Limb (tissue), 2 donors: ENCODE data around the gene PDCD7.
"Not testable (repeated sequence)": the region's sequence is repeated elsewhere in the genome, so short reads cannot be mapped to it uniquely, and the experiment has no call there.

Experiments used
- DNase-seq, 2 donors: peaks; one replicate each; pipeline ENCODE4 v3.0.0-alpha.2; 2016; ENCODE audit errors: extremely low spot score in 2 of 2

PDCD7 gene

GRCh38 chr15:65091946-65092770 lies 41.5 kb downstream of the PDCD7 start:
- no peak for DNase-seq

- DNase-seq = no peak
Observed at GRCh38 chr15:65089206-65089824, 44.3 kb downstream of the PDCD7 start.

- no peak for DNase-seq
Observed at GRCh38 chr15:65088643-65089021, 45.0 kb downstream of the PDCD7 start.

GRCh38 chr15:65087873-65088642 lies 45.5 kb downstream of the PDCD7 start:
- DNase-seq = no peak

GRCh38 chr15:65087411-65087810 lies 46.2 kb downstream of the PDCD7 start:
- DNase-seq = no peak

GRCh38 chr15:65086680-65087111 lies 46.9 kb downstream of the PDCD7 start:
- no peak for DNase-seq

GRCh38 chr15:65085990-65086679 lies 47.5 kb downstream of the PDCD7 start:
- DNase-seq = no peak

GRCh38 chr15:65085207-65085753 lies 48.3 kb downstream of the PDCD7 start:
- DNase-seq = no peak

GRCh38 chr15:65084500-65085206 lies 49.0 kb downstream of the PDCD7 start:
- DNase-seq = no peak

GRCh38 chr15:65083262-65083701 lies 50.3 kb downstream of the PDCD7 start:
- no peak for DNase-seq

- no peak for DNase-seq
Observed at GRCh38 chr15:65082303-65082953, 51.2 kb downstream of the PDCD7 start.

- no peak for DNase-seq
Observed at GRCh38 chr15:65081758-65082157, 51.9 kb downstream of the PDCD7 start.

GRCh38 chr15:65081270-65081669 lies 52.3 kb downstream of the PDCD7 start:
- no peak for DNase-seq

- no peak for DNase-seq
Observed at GRCh38 chr15:65079580-65079979, 54.0 kb downstream of the PDCD7 start.

- peak in 1 of 2 donors; percentile 77 for DNase-seq
Observed at GRCh38 chr15:65077981-65078352, 55.6 kb downstream of the PDCD7 start.

- DNase-seq = no peak
Observed at GRCh38 chr15:65077291-65077980, 56.2 kb downstream of the PDCD7 start.

GRCh38 chr15:65076486-65077290 lies 56.9 kb downstream of the PDCD7 start, which contains the start of gene KBTBD13:
Gene KBTBD13, plus strand, starts transcription at chr15:65076746. Its CDS starts 70 bp downstream, at chr15:65076816.
- DNase-seq = no peak

GRCh38 chr15:65075607-65076395 lies 57.8 kb downstream of the PDCD7 start:
- DNase-seq = not testable (repeated sequence)
